Stimulated activated CD4-positive, alpha-beta T cell treated with anti-CD3 and anti-CD28 coated beads, Interleukin-1b, Interleukin-23, amount 100 ng/mL, for 24 hours (primary cell): Measurements from ENCODE around the gene ELOVL4.
A peak's percentile ranks its signal among the peaks of the same experiment; 100 is the strongest.

Experiments used
- DNase-seq, 4 experiments: peaks; one replicate each; pipeline ENCODE4 v3.0.0-alpha.2; 2020; ENCODE audit warnings: low read depth in 4 of 4, low spot score in 1 of 4

The ELOVL4 gene

DNA sequence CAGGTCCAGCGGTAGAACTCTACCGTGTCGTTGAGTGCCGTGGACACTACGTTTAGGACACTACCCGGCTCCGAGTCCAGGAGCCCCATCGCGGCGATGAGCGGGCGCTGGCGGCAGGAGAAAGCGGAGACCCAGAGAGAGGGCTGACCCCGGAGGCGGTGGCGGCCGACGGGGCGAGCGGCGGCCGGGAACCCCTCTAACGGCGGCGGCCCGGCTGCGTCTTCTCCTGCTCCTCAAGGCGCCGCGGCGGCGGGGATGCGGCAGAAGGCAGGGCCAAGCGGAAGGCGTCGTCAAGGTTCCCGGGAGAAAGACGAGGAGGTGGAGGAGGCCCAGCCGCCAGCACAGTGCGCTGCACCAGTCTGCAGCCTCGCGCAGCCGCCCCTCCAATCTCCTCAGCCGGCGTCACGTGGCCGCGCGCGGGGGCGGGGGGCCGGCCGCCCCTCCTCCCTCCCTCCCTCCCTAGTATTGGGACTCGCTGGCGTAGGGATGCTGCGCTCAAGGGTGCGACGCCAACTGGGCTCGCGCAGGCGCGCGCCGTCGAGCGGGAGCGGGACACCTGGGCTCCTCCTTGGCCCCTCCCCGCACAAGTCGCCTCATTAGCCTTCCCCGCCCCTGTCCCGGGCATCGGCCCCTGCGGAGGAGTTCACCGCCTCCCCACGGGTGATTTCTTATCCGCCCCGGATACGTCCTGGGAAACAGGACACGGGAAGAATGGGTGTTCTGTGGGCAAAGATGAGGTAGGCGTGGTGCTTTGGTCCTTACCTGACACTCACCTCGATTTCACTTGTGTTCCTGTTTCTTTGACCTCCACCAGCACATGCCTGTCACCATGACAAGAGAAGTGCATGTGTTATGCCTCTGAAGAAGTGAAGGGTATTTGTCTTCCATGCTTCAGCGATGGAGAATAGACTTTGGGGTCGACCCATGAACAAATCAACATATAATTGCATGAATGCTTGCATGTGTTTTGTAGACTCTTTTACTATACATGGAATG lies at the start of gene ELOVL4:
Gene ELOVL4 (minus strand): TSS at position 363 of the 996 bp plus-strand sequence. CDS start 274 bp downstream, at position 89.
- peak in 3 of 4 experiments; percentile 16 to 48 (median 29) for DNase-seq

DNA sequence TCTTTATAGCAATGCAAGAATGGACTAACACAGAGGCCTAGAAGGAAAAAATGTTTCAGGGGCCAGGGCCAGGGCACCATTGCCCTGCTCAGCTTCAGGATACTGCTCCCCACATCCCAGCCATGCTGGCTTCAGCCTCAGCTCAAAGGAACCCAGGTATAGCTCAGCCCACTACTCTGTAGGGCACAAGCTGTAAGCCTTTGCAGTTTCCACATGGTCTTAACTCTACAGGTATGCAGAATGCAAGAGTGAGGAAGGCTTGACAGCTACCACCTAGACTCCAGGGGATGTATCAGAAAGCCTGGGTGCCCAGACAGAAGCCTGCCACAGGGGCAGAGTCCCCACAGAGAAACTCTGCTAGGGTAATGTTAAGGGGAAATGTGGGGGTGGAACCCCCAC lies 46.6 kb upstream of the ELOVL4 start:
- DNase-seq, result no peak

DNA sequence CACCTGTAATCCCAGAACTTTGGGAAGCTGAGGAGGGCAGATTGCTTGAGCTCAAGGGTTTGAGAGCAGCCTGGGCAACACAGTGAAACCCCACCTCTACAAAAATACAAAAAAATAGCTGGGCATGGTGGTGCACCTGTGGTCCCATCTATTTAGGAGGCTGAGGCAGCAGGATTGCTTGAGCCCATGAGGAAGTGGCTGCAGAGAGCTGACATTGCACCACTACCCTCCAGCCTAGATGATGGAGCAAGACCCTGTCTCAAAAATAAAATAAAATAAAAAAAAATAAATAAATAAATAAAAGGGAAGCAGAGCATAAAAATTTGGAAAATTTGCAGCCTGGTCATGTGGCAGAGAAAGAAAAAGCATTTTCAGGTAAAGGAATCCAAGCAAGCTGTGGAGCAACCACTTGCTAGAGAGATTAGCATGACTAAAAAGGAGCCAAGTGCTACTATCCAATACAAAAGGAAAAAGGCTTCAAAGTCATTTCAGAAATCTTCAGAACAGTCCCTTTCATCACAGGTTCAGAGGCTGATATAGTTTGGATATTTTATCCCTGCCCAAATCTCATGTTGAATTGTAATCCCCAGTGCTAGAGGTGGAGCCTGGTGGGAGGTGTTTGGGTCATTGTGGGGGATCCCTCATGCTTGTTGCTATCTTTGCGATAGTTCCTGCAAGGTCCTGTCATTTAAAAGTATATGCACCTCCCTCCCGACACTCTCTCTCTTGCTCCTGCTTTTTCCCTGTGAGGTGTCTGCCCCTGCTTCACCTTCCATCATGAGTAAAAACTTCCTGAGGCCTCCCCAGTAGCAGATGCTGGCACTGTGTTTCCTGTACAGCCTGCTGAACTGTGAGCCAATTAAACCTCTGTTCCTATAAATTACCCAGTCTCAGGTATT lies 45.9 kb upstream of the ELOVL4 start:
- no peak for DNase-seq

DNA sequence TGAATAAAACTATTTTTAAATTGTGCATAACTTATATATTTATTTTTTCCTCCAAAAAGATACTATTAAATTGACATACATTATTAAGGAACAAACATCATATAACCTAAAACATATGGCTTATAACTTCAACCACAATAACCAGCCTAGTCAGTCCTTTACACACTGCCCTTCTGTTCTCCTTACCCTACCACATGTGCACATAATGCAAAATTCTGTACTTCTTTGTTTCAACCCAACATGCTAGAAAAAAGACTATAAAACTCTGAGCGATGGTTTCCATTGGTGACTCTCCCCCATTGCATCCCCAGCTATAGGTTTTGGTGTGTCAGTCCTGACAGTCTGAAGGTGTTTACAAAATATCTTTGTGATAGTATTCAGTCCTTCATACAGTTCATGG lies 42.3 kb upstream of the ELOVL4 start:
- no peak for DNase-seq

DNA sequence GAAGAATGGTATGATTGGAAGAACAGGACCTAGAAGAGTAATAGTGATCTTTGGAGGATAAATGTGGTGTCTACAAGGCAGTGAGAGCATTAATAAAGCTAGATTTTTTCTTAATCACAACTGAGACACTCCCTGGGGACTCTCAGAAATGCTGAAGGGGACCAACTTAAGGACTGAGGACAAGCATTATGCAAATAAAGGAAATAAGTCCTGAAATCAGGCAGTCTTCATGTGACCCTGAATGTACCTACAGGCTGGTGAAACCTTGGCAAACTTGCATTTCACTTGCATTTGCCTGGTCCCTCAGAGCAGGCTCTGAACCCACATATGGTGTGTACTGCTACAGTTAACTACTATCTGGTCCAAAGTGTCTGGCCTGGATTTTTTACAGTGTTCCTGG lies 37.8 kb upstream of the ELOVL4 start:
- no peak for DNase-seq

DNA sequence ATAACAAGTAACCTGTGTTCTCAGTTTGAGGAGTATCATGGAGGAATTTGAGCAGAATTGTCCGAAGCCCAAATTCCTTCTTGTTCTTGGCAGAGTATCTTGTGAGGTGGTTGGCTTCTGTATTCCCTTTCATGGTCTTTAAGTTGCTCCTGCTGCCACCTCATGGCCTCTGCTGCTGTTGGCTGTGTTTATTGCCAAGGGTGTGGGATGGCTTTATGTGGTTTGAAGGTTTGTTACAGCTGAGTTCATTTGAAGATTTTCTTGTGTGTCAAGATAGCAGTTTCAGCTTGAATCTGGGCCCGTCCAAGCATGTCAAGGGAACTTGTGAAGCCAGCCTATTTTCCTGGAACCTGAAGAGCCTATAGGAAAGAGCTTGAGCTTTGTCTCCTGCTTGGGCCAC lies 36.9 kb upstream of the ELOVL4 start:
- no peak for DNase-seq

DNA sequence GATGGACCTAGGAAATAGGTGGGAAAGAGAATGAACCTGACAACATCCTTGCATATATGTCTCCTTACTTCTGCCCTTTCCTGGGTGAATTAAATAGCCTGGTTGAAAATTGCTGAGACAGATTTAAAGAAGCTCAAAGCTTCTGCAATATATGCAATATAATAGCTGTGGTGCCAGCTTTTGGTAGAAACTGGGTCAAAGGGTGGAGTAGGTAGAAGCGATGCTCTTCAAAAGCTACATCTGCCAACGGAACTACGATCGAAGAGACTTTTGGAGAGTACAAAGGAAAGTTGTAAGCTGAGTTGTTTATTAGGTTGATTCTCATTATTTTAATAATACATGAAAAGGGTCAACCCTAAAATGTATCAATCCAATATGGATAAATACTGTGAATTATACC lies 34.3 kb upstream of the ELOVL4 start:
- no peak for DNase-seq

DNA sequence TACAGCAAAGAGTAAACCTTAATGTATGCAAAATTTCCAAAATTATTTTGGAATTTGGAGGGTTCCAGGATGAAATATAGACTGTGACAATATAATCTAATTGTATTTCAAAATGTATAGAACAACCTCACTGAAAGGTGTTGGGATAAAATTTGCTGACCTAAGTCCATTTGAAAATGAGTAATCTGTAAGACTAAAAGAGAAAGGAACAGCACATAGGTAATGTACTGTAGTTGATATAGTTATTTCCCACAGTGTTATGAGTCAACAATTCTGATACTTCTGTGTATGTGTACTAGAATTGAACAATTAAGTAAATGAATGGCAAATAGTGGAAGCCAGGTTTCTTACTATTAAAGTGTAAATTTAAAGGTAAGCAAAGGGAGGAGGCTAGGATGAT lies 23.8 kb upstream of the ELOVL4 start:
- no peak for DNase-seq

DNA sequence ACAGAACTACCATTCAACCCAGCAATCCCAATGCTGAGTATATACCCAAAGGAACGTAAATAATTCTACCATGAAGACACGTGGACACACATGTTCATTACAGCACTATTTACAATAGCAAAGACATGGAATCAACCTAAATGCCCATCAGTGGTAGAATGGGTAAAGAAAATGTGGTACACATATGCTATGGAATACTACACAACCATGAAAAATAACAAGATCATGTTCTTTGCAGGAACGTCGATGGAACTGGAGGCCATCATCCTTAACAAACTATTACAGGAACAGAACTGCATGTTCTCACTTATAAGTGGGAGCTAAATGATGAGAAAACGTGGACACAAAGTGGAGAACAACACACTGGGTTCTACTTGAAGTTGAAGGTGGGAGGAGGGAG lies 22.4 kb upstream of the ELOVL4 start:
- DNase-seq, result no peak

DNA sequence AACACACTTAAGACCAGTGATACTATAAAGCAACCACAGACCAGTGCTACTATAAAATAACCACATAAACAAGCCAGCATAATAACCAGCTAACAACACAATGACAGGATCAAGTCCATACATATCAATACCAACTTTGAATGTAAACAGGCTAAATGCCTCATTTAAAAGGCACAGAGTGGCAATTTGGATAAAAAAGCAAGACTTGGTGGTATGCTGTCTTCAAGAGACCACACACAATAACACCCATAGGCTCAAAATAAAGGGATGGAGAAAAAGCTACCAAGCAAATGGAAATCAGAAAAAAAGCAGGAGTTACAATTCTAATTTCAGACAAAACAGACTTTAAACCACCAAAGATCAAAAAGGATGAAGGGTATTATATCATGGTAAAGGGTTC lies 19.8 kb upstream of the ELOVL4 start:
- no peak for DNase-seq

DNA sequence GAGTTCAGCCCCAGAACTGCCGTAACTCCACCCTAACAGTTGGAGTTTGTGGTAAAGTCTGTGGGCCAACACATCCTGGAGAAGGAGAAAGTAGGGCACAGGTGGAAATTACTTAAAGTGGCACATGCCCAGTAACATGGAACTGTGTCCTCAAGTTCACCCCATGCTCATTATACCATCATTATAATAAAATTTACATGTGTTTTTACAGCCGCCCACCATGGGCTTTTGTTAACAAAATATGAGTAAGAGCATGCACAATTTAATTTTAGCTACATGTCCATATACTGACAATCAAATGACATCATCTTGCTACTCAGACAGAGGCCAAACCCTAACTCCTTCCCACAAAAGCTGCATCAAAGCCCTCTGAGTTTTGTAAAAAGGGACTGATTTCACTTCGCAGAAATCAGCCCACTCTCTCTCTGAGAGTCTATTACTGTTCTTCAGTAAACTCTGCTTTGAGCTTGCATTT lies 17.3 kb upstream of the ELOVL4 start:
- DNase-seq, result no peak

DNA sequence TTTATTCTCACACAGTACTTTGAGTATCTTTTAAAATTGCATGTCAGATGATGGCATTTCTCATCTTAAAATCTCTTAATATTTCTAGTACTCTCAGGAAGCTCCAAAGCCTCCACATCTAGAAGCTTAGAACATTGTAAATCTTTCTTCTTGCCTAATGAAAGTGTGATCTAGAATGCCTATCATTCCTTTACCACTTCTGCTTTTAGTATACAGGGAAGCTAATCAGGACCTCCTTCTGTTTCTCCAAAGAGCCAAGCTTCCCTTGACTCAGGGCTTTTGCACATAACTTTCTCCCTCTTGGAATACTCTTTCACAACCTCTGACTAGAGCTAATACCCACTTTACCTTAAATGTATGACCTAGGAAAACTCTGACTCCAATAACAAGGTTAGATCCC lies 7.5 kb upstream of the ELOVL4 start:
- DNase-seq, result no peak

DNA sequence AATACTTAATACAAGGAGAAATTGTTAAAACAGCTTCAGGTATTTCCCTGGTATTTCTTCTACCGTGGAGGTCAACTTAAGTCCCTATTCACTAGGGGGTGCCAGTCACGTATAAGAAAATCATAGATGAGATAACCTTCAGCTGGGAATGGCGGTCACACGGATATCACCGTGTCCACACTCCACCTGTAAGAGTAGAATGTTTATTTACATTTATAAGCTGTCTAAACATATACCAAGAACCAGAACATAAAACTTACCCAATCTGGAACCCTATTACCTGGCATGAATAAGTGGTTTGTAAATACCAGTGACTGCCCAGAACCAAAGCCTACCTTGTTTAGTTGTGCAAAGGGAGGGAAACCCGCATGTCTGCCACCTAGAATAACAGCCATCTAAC lies 1.9 kb upstream of the ELOVL4 start:
- DNase-seq, result peak in 1 of 4 experiments; percentile 21

DNA sequence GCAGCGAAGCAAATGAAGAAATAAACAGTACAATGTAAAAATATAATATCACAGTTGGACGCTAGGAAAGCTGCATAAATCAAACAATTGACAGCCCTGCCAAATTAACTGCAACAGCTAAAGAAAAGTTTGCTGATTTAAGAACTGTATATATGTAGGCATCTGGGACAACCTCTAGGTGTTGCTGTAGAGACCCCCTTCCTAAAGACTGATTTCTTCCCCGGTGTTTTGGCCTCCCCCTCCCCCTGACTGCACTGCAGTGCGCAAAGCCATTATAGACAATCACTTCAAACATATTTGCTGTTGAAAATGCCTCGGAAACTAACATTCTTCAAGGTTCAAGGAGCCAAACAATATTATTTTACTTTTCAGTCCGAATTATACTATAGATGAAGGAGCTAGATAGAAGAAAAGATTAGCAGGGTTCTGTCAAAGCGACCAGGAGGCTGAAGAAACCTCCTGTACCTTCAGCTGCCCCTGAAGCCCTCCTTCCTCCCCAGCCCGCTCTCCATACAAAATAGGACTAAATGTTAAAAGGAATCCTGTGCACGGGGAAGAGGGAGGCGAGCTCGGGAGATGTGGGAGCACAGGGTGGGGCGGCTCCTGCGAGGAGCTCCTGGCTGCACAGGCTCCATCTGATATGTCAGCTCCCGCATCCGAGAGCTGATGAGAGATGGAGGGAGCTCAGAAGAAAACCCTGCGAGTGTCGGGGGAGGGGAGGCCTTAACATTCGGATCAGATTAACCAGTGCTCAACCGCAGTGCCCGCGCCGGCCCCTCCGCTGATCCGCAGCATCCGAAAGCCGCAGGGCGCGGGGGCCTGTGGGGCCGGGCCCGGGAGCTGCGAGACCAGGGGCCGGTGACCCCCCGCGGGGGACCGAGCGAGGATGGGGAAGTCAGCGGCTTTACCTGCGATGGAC lies 822 bp downstream of the ELOVL4 start:
- DNase-seq, result peak in 1 of 4 experiments; percentile 8

DNA sequence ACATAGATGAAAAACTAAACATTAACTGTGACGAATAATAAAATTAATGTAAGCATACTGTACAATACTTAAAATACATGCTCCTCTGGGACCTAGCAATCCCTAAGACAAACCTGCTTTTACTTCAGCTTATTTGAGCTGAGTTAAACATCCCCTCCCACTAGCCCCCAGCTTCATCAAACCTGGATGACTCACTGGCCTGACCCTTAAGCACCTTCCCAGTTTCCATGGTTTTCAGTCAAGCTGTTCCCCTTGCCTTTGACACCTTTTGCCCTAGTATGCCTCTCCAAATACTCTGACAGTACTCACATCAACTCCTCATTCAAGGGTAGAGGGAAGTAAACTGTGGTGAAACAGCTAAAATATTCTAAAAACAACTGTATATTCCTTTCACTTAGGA lies 4.2 kb downstream of the ELOVL4 start:
- no peak for DNase-seq

DNA sequence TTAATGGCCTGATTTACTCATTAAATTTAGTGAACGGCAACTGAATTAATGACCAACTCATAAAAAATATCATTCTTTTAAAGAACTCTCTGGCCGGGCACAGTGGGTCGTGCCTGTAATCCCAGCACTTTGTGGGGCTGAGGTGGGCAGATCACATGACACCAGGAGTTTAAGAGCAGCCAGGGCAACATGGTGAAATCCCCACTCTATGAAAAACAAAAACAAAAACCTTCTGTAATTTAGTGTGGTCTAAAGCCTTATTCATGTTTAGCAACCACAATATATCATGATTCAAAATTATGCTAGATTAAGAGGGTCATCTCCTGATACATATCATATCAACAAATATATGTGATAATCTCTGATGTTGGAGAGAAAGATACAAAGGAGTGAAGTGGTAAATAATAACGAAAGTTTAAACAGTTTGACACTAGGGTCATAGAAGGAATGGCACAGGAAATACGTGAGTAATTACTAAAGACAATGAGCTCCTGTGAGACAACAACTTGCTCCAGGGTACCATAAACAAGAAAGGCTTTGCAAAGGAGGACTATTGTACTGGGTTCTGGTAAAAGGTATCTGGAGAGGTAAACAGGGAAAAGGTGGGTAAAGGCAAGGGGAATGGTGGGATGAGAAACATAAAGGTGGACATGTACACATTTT lies 5.7 kb downstream of the ELOVL4 start:
- DNase-seq, result no peak

DNA sequence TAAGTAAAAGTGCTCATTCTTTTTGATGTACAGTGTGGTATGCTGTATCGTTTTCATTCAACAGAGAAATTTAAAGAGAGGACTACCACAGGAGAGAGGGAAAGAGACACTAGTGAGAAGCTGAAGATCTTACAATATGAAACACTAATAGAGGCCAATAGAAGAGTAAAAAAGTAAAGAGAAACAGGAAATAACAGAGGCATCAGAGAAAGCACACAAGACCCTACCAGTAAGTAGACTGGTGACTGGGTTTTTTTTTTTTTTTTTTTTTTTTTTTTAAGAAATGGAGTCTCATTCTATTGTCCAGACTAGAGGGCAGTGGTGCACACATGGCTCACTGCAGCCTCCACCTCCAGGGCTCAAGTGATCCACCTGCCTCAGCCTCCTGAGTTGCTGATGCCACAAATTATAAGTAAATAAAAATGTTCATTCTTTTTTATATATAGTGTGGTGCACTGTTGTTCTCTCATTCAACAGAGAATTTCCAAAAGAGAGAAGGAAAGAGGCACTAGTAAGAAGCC lies 18.8 kb downstream of the ELOVL4 start:
- DNase-seq, result no peak

DNA sequence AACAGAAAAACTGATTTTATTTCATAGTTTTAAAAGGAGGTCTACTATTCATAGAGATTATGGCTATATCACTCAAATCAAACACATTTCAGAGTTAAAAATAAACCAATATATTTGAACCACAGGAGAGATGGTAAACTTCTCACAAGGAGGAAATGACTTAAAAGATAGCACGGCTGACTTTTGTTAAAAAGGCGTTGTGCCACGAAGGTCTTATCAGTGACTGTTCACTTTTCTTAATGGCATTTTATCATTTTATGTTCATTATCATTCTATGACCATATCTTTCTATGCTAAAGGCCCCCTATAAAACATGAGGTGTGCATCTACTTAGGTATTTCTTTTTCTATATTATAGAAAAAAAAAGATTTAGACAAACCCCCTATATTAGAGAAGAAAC lies 19.6 kb downstream of the ELOVL4 start:
- no peak for DNase-seq

DNA sequence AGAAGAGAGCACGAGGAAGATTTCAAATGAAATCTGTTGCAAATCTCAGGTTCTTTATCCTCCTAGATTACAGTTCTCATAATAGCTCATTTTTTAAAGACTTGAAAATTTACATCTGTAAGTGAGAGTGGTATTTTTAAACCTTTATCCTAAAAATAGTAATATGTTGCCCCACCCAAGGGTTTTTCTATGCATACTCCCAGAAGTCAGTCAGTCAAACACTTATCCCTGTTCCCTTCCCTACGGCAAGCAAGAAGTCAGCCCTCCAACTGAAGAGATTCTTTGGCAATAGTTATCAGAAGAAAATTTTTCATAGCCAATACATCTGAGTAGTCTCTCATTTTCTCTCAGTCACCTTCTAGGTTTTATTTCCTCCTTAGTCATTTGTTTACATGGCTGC lies 24.1 kb downstream of the ELOVL4 start:
- no peak for DNase-seq

DNA sequence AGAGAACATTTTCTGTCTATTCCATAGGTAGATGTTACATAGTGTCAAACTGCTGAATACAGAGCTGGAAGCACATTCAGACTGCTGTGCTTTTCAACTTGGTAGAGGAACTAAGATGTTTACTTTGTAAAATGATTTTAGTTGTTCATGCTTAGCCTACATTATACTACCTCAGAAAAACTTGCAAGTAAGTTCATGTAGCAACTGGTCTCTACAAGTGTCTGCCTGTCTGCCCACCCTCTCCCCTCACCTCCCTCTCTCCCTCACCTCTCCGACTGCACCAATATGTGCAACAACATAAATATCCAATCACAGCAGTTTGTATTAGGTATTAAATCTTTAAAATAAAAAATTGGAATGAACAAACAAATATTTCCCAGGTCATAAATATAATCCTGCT lies 25.3 kb downstream of the ELOVL4 start:
- no peak for DNase-seq
